OCI-LY3 (cell line): ENCODE data around the gene ADISSP.

Experiments
- CTCF ChIP-seq: fragments of 200-600, 300-600 bp; sonication (generic); IDR thresholded peaks from 2 replicates; pipeline ENCODE4 v1.5.1; 2014; ENCODE audit warnings: antibody characterized with exemption, low read length, low read depth
- EZH2phosphoT487 ChIP-seq: fragments of 200-600 bp; shearing (Covaris generic); IDR thresholded peaks from 2 replicates; pipeline ENCODE4 v1.6.1; 2018; ENCODE audit warnings: antibody characterized with exemption, mixed run types, low read depth

- TF ChIP-seq CTCF (no peak), EZH2phosphoT487 (no peak)
These were observed 38.2 kb downstream of the ADISSP start for GRCh38 chr20:3729378-3729777.
